HEK293 (cell line): ENCODE results near the gene C13orf46.

Experiments used
- ZNF121 ChIP-seq: fragments of 450-650 bp; formaldehyde crosslinking; IDR thresholded peaks from 2 replicates; pipeline ENCODE4 v1.5.1; 2016; ENCODE audit warnings: missing biosample characterization, missing genetic modification characterization
- ZNF560 ChIP-seq: fragments of 450-650 bp; formaldehyde crosslinking; IDR thresholded peaks from 2 replicates; pipeline ENCODE4 v1.5.1; 2017; ENCODE audit warnings: missing biosample characterization, missing genetic modification characterization, borderline replicate concordance

GRCh38 chr13:113927661-113928581 is 46.0 kb downstream of the C13orf46 start:
- TF ChIP-seq ZNF560 (no peak), ZNF121 (no peak)
